Fibroblast of lung (primary cell): ENCODE results near the gene GBX2. TPM values are rescaled to one million over a fixed set of nuclear protein-coding genes. Genes with fewer than 3 reads are reported as not detected.

Experiments
- DNase-seq, 2 donors: peaks; one replicate each; pipeline versions ENCODE4 v3.0.0 to v3.0.0-alpha.2; 2010; ENCODE audit warnings: low read depth in 2 of 2
- H2AFZ ChIP-seq: 2 replicates; pipeline ENCODE4 v1.5.1; 2012; ENCODE audit warnings: low read length, control low read depth, inconsistent platforms
- H3K27ac ChIP-seq: 2 replicates; pipeline ENCODE4 v1.5.1; 2011; ENCODE audit warnings: low read length, control low read depth; ENCODE audit not compliant: insufficient read depth
- H3K27me3 ChIP-seq: 2 replicates; pipeline ENCODE4 v1.5.1; 2011; ENCODE audit warnings: mild to moderate bottlenecking, low read length; ENCODE audit not compliant: control insufficient read depth, insufficient read depth
- H3K36me3 ChIP-seq: 2 replicates; pipeline ENCODE4 v1.5.1; 2011; ENCODE audit warnings: low read length; ENCODE audit not compliant: control insufficient read depth, insufficient read depth
- H3K4me1 ChIP-seq: 2 replicates; pipeline ENCODE4 v1.5.1; 2011; ENCODE audit warnings: low read length; ENCODE audit not compliant: control insufficient read depth, insufficient read depth; ENCODE audit errors: extremely low read depth
- H3K4me2 ChIP-seq: 2 replicates; pipeline ENCODE4 v1.5.1; 2011; ENCODE audit warnings: low read length, control low read depth; ENCODE audit not compliant: insufficient read depth; ENCODE audit errors: extremely low read depth
- H3K4me3 ChIP-seq, 4 experiments: fragments of 200-600 bp in 1 of 4; sonication (generic) in 1 of 4; replicated peaks in 1 of 4; 2 replicates each; pipeline ENCODE4 v1.5.1; 2011 to 2016; ENCODE audit warnings: low read length in 4 of 4, low read depth in 3 of 4, mild to moderate bottlenecking in 3 of 4, control low read depth in 2 of 4, inconsistent platforms in 1 of 4, mixed read lengths in 1 of 4; ENCODE audit not compliant: insufficient read depth in 1 of 4; ENCODE audit errors: control extremely low read depth in 1 of 4
- H3K79me2 ChIP-seq: 2 replicates; pipeline ENCODE4 v1.5.1; 2012; ENCODE audit warnings: mild to moderate bottlenecking, low read length, inconsistent platforms; ENCODE audit not compliant: control insufficient read depth, insufficient read depth
- H3K9ac ChIP-seq: 2 replicates; pipeline ENCODE4 v1.5.1; 2011; ENCODE audit warnings: mild to moderate bottlenecking, low read length, control low read depth; ENCODE audit not compliant: insufficient read depth
- H3K9me3 ChIP-seq: 2 replicates; pipeline ENCODE4 v1.5.1; 2012; ENCODE audit warnings: low read depth, low read length; ENCODE audit not compliant: control insufficient read depth, insufficient read depth
- H4K20me1 ChIP-seq: 2 replicates; pipeline ENCODE4 v1.5.1; 2011; ENCODE audit warnings: low read length; ENCODE audit not compliant: control insufficient read depth, insufficient read depth; ENCODE audit errors: extremely low read depth
- CTCF ChIP-seq, 2 donors: IDR thresholded peaks in 1 of 2; conservative IDR thresholded peaks in 1 of 2; 1 replicate in 1 of 2; 2 replicates in 1 of 2; pipeline ENCODE4 v1.5.1; 2011 to 2012; ENCODE audit warnings: low read length in 2 of 2, control low read depth in 1 of 2, inconsistent platforms in 1 of 2, low read depth in 1 of 2, mild to moderate bottlenecking in 1 of 2
- EZH2 ChIP-seq: IDR thresholded peaks from 2 replicates; pipeline ENCODE4 v1.5.1; 2012; ENCODE audit warnings: low read length, control low read depth, mild to moderate bottlenecking; ENCODE audit errors: missing control alignments
- polyA plus RNA-seq, 2 donors: library from polyadenylated mRNA; depleted of rRNA in 1 of 2; stranded (reverse) in 1 of 2; unstranded in 1 of 2; fragments of >200 nt; gene quantifications; 2 replicates each; pipeline ENCODE4 v1.2.1, GENCODE V29; 2011 to 2012; ENCODE audit warnings: missing spikeins in 1 of 2
- total RNA-seq: library from RNA; depleted of rRNA; stranded (reverse); fragments of >200 nt; gene quantifications from 2 replicates; pipeline ENCODE4 v1.2.1, GENCODE V29; 2014

GBX2 gene
- total and polyA plus RNA-seq, 2 donors (not counting 1 experiment from before 2014, with no cell fraction given): 0.25 TPM; not detected in 1

GRCh38 chr2:236171680-236172254, 3.6 kb upstream of the GBX2 start:
- H3K9ac ChIP-seq: no peak overlapping the region
- no peaks in the 10 kb centered on the region for H4K20me1 ChIP-seq
- no peaks in the 10 kb centered on the region for H3K79me2 ChIP-seq
- no peak overlapping the region for H2AFZ ChIP-seq
- TF ChIP-seq EZH2: peak; percentile 5
- no peak for TF ChIP-seq CTCF (conservative IDR thresholded peaks at IDR 0.05 in 1 of 2, IDR thresholded peaks at IDR 0.05 in 1 of 2; ENCODE audit: low read depth in 1 of 2, low read length in 2 of 2)
- no peaks in the 10 kb centered on the region for H3K36me3 ChIP-seq
- H3K4me1 ChIP-seq: no peaks in the 10 kb centered on the region
- H3K4me3 ChIP-seq: no peak overlapping the region
- peaks cover 76% of the 10 kb centered on the region for H3K27me3 ChIP-seq
- no peak overlapping the region for H3K4me2 ChIP-seq
- H3K9me3 ChIP-seq: no peaks in the 10 kb centered on the region
- DNase-seq: no peak
- no peak overlapping the region for H3K27ac ChIP-seq

- no peaks in the 10 kb centered on the region for H3K9me3 ChIP-seq
- H3K79me2 ChIP-seq: no peaks in the 10 kb centered on the region
- H3K4me2 ChIP-seq: no peak overlapping the region
- no peak overlapping the region for H3K9ac ChIP-seq
- TF ChIP-seq EZH2 (peak; percentile 89), CTCF (conservative IDR thresholded peaks at IDR 0.05 in 1 of 2, IDR thresholded peaks at IDR 0.05 in 1 of 2; ENCODE audit: low read depth in 1 of 2, low read length in 2 of 2) (no peak)
- DNase-seq: no peak
- no peaks in the 10 kb centered on the region for H4K20me1 ChIP-seq
- no peak overlapping the region for H3K4me3 ChIP-seq
- H3K27me3 ChIP-seq: peaks cover 80% of the 10 kb centered on the region
- H3K36me3 ChIP-seq: no peaks in the 10 kb centered on the region
- H3K27ac ChIP-seq: no peak overlapping the region
- no peaks in the 10 kb centered on the region for H3K4me1 ChIP-seq
- no peak overlapping the region for H2AFZ ChIP-seq
These were observed 3.0 kb upstream of the GBX2 start for GRCh38 chr2:236171181-236171679.

- no peak overlapping the region for H2AFZ ChIP-seq
- H3K27me3 ChIP-seq: peaks cover 85% of the 10 kb centered on the region
- DNase-seq: no peak
- H3K4me3 ChIP-seq: no peak overlapping the region
- TF ChIP-seq CTCF (conservative IDR thresholded peaks at IDR 0.05 in 1 of 2, IDR thresholded peaks at IDR 0.05 in 1 of 2; ENCODE audit: low read depth in 1 of 2, low read length in 2 of 2): no peak
- TF ChIP-seq EZH2: no peak
- H3K9ac ChIP-seq: no peak overlapping the region
- no peaks in the 10 kb centered on the region for H3K36me3 ChIP-seq
- no peaks in the 10 kb centered on the region for H4K20me1 ChIP-seq
- H3K4me1 ChIP-seq: no peaks in the 10 kb centered on the region
- H3K27ac ChIP-seq: no peak overlapping the region
- H3K4me2 ChIP-seq: no peak overlapping the region
- H3K79me2 ChIP-seq: no peaks in the 10 kb centered on the region
- H3K9me3 ChIP-seq: no peaks in the 10 kb centered on the region
These were observed 2.5 kb upstream of the GBX2 start for GRCh38 chr2:236170590-236171165.
